Measurements from ENCODE around the gene DLL3. TPM values are rescaled to one million over a fixed set of nuclear protein-coding genes. Genes with fewer than 3 reads are reported as not detected.

Gene DLL3
- polyA plus RNA-seq, 1 donor from 2014 or later: 35.5 TPM

GRCh38 chr19:39531834-39532232 is 33.1 kb downstream of the DLL3 start:
- TF ChIP-seq RAD21 (conservative IDR thresholded peaks at IDR 0.05): no peak
- no peak for TF ChIP-seq TAF1 (IDR thresholded peaks at IDR 0.05; ENCODE audit: low read depth)
- no peak for TF ChIP-seq CTCF (IDR thresholded peaks at IDR 0.05; ENCODE audit: poor library complexity, severe bottlenecking)
- no peak for TF ChIP-seq MXI1 (conservative IDR thresholded peaks at IDR 0.05; ENCODE audit: poor library complexity, severe bottlenecking)
- TF ChIP-seq REST (IDR thresholded peaks at IDR 0.05; ENCODE audit: borderline replicate concordance): no peak
- no peak for TF ChIP-seq EP300 (conservative IDR thresholded peaks at IDR 0.05; ENCODE audit: poor library complexity, severe bottlenecking)
- Histone ChIP-seq H3K36me3 (ENCODE audit: insufficient read depth, low read length) (no peaks in the 10 kb centered on the region), H3K9me2 (ENCODE audit: insufficient read depth, low read length) (no peaks in the 10 kb centered on the region), H4K20me1 (ENCODE audit: insufficient read depth) (no peaks in the 10 kb centered on the region), H3K9me3 (ENCODE audit: low read length) (no peaks in the 10 kb centered on the region), H3K79me2 (replicated peaks; ENCODE audit: insufficient read depth, low read length) (peaks cover 31% of the 10 kb centered on the region), H3K27me3 (ENCODE audit: insufficient read depth, low read depth, low read length) (no peaks in the 10 kb centered on the region), H3K4me2 (ENCODE audit: low read length) (peak overlapping the region; percentile 92), H3K27ac (ENCODE audit: low read length) (peak overlapping the region; percentile 88), H3K4me3 (ENCODE audit: low read length) (peak overlapping the region; percentile 87), H2AFZ (ENCODE audit: low read depth, low read length) (peak overlapping the region; percentile 61), H3F3A (ENCODE audit: insufficient read depth, low read length, poor library complexity, severe bottlenecking) (no peaks in the 10 kb centered on the region), H3K9ac (ENCODE audit: low read length) (peak overlapping the region; percentile 90)

GRCh38 chr19:39532233-39533002 is 33.7 kb downstream of the DLL3 start, which contains the start of gene EID2B:
EID2B (minus strand) TSS chr19:39532852; CDS start chr19:39532802, 50 bp downstream.
- peak within 1 kb of the TSS; percentile 61 for H2AFZ ChIP-seq (ENCODE audit: low read depth, low read length)
- H3K4me2 ChIP-seq (ENCODE audit: low read length): peak within 1 kb of the TSS; percentile 92
- H3K9me3 ChIP-seq (ENCODE audit: low read length): no peaks in the 10 kb centered on the region
- H4K20me1 ChIP-seq (ENCODE audit: insufficient read depth): no peaks in the 10 kb centered on the region
- H3K79me2 ChIP-seq (replicated peaks; ENCODE audit: insufficient read depth, low read length): peaks cover 31% of the 10 kb centered on the region
- peak within 1 kb of the TSS; percentile 90 for H3K9ac ChIP-seq (ENCODE audit: low read length)
- TF ChIP-seq SMC3 (conservative IDR thresholded peaks at IDR 0.05; ENCODE audit: poor library complexity) (peak; percentile 85), RAD21 (conservative IDR thresholded peaks at IDR 0.05) (peak; percentile 100), EZH2 (IDR thresholded peaks at IDR 0.05; ENCODE audit: borderline replicate concordance, insufficient read depth, low read length, poor library complexity, severe bottlenecking) (no peak), MXI1 (conservative IDR thresholded peaks at IDR 0.05; ENCODE audit: poor library complexity, severe bottlenecking) (peak; percentile 81), POLR2AphosphoS5 (IDR thresholded peaks at IDR 0.05) (peak; percentile 98), CTCF (IDR thresholded peaks at IDR 0.05; ENCODE audit: poor library complexity, severe bottlenecking) (peak; percentile 100), REST (IDR thresholded peaks at IDR 0.05; ENCODE audit: borderline replicate concordance) (no peak), TAF1 (IDR thresholded peaks at IDR 0.05; ENCODE audit: low read depth) (peak; percentile 78), EP300 (conservative IDR thresholded peaks at IDR 0.05; ENCODE audit: poor library complexity, severe bottlenecking) (peak; percentile 13)
- H3K27ac ChIP-seq (ENCODE audit: low read length): peak within 1 kb of the TSS; percentile 88
- no peaks in the 10 kb centered on the region for H3K36me3 ChIP-seq (ENCODE audit: insufficient read depth, low read length)
- H3K9me2 ChIP-seq (ENCODE audit: insufficient read depth, low read length): no peaks in the 10 kb centered on the region
- H3K4me3 ChIP-seq (ENCODE audit: low read length): peak within 1 kb of the TSS; percentile 87
- no peaks in the 10 kb centered on the region for H3K27me3 ChIP-seq (ENCODE audit: insufficient read depth, low read depth, low read length)
- no peaks in the 10 kb centered on the region for H3F3A ChIP-seq (ENCODE audit: insufficient read depth, low read length, poor library complexity, severe bottlenecking)
